ENCODE data around the gene EBI3.
"Not testable (repeated sequence)": the region's sequence is repeated elsewhere in the genome, so short reads cannot be mapped to it uniquely, and the experiment has no call there.

EBI3 gene

DNA sequence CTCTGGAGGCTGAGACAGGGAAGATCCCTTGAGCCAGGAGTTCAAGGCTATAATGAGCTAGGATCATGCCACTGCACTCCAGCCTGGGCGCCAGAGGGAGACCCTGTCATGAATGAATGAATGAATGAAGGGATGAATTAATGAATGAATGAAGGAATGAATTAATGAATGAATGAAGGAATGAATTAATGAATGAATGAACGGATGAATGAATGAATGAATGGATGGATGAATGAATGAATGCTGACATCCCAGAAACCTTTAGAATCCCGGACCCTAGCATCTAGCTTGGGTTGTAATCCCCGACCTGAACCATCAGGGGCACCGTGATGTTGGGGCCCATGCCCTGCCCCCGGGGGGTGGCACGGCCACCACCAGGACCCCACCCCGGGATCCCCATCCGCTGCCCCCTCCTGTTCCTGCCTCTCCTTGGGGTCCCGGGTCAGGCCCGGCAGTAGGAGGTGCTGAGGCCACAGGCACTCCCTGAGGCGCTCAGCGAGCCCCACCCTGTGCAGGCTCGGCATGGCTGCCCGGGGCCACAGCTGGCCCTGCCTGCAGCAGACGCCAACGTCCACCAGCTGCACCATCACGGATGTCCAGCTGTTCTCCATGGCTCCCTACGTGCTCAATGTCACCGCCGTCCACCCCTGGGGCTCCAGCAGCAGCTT lies 3.4 kb downstream of the EBI3 start:
- TF ChIP-seq, protein P1, sequence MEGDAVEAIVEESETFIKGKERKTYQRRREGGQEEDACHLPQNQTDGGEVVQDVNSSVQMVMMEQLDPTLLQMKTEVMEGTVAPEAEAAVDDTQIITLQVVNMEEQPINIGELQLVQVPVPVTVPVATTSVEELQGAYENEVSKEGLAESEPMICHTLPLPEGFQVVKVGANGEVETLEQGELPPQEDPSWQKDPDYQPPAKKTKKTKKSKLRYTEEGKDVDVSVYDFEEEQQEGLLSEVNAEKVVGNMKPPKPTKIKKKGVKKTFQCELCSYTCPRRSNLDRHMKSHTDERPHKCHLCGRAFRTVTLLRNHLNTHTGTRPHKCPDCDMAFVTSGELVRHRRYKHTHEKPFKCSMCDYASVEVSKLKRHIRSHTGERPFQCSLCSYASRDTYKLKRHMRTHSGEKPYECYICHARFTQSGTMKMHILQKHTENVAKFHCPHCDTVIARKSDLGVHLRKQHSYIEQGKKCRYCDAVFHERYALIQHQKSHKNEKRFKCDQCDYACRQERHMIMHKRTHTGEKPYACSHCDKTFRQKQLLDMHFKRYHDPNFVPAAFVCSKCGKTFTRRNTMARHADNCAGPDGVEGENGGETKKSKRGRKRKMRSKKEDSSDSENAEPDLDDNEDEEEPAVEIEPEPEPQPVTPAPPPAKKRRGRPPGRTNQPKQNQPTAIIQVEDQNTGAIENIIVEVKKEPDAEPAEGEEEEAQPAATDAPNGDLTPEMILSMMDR (IDR thresholded peaks at IDR 0.05; ENCODE audit: insufficient read depth, low read depth, low read length, missing control alignments), result no peak
- H3K4me3 ChIP-seq (ENCODE audit: low read length), result no peak overlapping the region
- no peak for DNase-seq (ENCODE audit: low read depth)

DNA sequence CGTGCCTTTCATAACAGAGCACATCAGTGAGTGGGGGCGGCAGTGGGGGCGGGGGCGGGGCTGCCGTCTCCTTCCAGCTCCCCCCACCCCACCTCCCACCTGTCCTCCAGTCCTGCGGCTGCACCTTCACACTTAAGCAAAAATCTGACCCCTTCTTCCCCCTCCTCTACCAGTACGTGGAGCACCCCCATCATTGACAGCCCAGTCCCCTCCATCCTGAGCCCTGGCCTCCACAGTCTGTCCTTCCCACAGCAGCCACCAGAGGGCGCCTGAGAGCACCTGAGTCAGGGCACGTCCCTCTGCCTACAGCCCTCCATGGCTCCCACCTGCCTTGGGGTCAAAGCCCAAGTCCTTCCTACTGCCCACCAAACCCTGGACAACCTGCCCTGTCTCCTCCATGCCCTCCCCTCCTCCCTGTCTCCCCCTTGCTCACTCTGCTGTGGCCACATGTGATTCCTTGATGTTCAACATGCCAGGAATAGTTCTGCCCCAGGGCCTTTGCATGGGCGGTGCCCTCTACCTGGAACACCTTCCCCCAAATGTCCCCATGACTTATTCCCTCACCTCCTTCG lies 4.0 kb downstream of the EBI3 start:
- H3K4me3 ChIP-seq (ENCODE audit: low read length), result no peak overlapping the region
- DNase-seq (ENCODE audit: low read depth), result peak; percentile 24
- TF ChIP-seq, protein P1 (IDR thresholded peaks at IDR 0.05; ENCODE audit: insufficient read depth, low read depth, low read length, missing control alignments), result peak; percentile 70

DNA sequence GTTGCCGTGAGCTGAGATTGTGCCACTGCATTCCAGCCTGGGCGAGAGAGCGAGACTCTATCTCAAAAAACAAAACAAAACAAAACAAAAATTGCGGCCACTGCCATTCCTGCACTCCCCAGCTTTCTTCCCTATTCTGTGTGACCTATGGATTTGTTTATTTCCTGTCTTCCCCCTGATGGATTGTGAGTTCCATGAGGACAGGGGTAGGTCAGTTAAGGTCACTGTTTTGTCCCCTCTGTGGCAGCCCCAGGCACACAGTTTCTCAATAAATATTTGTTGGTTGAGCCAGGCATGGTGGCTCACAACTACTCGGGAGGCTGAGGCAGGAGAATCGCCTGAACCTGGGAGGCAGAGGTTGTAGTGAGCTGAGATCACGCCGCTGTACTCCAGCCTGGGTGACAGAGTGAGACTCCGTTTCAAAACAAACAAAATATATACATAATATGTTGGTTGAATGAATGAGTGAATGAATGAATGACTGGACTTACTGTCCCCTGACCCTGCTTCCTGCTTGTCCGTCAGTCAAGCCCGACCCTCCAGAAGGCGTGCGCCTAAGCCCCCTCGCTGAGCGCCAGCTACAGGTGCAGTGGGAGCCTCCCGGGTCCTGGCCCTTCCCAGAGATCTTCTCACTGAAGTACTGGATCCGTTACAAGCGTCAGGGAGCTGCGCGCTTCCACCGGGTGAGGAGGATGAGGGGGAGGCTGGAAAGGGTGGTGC lies 5.0 kb downstream of the EBI3 start:
- no peak for DNase-seq (ENCODE audit: low read depth)
- TF ChIP-seq, protein P1 (IDR thresholded peaks at IDR 0.05; ENCODE audit: insufficient read depth, low read depth, low read length, missing control alignments), result no peak
- H3K4me3 ChIP-seq (ENCODE audit: low read length), result no peak overlapping the region

DNA sequence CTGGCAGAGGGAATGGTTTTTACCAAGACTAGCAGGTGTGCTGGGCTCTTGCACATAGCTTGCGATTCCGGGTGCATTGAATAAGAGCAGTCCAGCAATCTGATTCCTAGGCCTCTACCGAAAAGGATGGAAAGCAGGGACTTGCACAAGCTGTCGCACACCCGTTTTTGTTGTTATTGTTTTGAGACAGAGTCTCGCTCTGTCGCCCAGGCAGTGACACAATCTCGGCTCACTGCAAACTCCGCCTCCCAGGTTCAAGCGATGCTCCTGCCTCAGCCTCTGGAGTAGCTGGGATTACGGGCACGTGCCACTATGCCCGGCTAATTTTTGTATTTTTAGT lies 5.5 kb downstream of the EBI3 start:
- no peak overlapping the region for H3K4me3 ChIP-seq (ENCODE audit: low read length)
- DNase-seq (ENCODE audit: low read depth), result no peak
- TF ChIP-seq, protein P1 (IDR thresholded peaks at IDR 0.05; ENCODE audit: insufficient read depth, low read depth, low read length, missing control alignments), result no peak

DNA sequence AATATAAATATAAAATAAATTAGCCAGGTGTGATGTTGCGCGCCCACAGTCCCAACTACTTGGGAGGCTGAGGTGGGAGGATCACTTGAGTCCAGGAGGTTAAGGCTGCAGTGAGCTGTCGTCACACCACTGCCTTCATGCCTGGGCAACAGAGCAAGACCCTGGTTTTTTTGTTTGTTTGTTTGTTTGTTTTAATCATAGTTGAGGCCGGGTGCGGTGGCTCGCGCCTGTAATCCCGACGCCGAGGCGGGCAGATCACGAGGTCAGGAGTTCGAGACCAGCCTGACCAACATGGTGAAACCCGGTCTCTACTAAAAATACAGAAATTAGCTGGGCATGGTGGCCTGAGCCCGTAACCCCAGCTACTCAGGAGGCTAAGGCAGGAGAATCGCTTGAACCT lies 8.2 kb downstream of the EBI3 start:
- not testable (repeated sequence) for DNase-seq (ENCODE audit: low read depth); H3K4me3 ChIP-seq (ENCODE audit: low read length)

DNA sequence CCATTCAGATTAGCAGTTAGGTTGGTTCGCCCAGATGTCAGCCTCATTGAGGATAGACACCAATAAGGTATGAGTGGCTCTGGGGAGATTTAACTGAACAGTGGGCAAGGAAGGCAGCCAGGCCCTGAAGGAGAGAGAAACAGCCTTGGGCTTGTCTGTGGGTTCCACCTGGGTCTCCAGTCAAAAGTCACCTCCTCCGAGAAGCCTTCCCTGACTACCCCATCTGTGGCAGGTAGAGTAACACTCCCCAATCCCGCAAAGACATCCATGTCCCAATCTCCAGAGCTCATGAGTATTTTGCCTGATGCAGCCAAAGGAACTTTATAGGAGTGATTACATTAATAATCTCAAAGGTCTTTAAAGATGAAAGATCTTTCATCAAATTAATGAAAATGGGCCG lies 9.5 kb downstream of the EBI3 start:
- DNase-seq (ENCODE audit: low read depth), result no peak
- no peak overlapping the region for H3K4me3 ChIP-seq (ENCODE audit: low read length)
- TF ChIP-seq, protein P1 (IDR thresholded peaks at IDR 0.05; ENCODE audit: insufficient read depth, low read depth, low read length, missing control alignments), result no peak

DNA sequence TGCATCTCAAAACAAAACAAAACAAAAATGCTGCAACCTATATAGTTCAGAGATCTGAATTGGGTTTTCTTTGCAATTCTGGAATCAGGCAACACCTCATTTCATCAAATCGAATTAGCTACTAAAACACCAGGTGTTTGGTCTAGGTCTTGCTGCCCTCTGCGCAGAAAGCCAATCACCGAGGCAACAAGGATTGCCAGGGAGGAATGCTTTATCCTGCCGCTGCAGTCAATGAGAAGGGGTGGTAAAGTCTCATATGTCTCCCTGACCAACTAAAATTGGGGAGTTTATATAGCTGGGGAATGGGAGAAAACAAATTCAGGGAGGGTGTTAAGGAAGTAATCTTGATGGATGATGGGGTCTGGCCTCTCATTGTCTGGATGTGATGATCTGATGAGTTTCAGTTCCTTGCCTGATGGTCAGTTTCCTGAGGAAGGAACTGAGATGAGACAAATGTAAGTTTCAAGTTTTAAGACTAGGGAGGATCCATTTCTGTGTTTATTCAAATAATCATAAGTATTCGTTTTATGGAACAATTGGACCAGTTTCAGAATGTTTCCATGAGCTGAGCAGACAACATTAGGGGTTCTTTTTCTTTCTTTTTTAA lies 12.6 kb downstream of the EBI3 start:
- no peak for DNase-seq (ENCODE audit: low read depth)
- TF ChIP-seq, protein P1 (IDR thresholded peaks at IDR 0.05; ENCODE audit: insufficient read depth, low read depth, low read length, missing control alignments), result no peak
- H3K4me3 ChIP-seq (ENCODE audit: low read length), result no peak overlapping the region

DNA sequence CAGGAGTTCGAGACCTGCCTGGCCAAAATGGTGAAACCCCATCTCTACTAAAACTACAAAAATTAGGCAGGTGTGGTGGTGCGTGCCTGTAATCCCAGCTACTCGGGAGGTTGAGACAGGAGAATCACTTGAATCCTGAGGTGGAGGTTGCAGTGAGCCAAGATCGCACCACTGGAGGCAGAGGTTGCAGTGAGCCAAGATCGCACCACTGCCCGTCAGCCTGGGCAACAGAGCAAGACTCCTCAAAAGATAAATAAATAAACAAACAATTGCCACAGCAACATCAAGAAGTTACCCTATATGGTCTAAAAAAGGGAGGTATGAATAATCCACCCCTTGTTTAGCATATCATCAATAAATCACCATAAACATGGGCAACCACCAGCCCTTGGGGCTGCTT lies 16.6 kb downstream of the EBI3 start:
- not testable (repeated sequence) for DNase-seq (ENCODE audit: low read depth); H3K4me3 ChIP-seq (ENCODE audit: low read length)

All from epithelial cell of esophagus (primary cell).